Left ventricle myocardium inferior (tissue), 1 donor: ENCODE results near the gene PCTP. TPM values are rescaled to one million over a fixed set of nuclear protein-coding genes. Genes with fewer than 3 reads are reported as not detected.

Source experiments
- DNase-seq: peaks from one replicate; pipeline ENCODE4 v3.0.0-alpha.2; 2020
- H3K27ac ChIP-seq: fragments of 200-600 bp; replicated peaks from 2 replicates; pipeline ENCODE4 v1.8.0; 2021
- H3K27me3 ChIP-seq: fragments of 200-600 bp; 2 replicates; pipeline ENCODE4 v1.8.0; 2021; ENCODE audit warnings: low read depth
- H3K36me3 ChIP-seq: fragments of 200-600 bp; 2 replicates; pipeline ENCODE4 v1.8.0; 2021
- H3K4me1 ChIP-seq: fragments of 200-600 bp; 2 replicates; pipeline ENCODE4 v1.8.0; 2021
- H3K4me3 ChIP-seq: fragments of 200-600 bp; 2 replicates; pipeline ENCODE4 v1.8.0; 2021; ENCODE audit warnings: mild to moderate bottlenecking, moderate library complexity
- H3K9me3 ChIP-seq: fragments of 200-600 bp; replicated peaks from 2 replicates; pipeline ENCODE4 v1.8.0; 2021
- CTCF ChIP-seq: fragments of 200-600 bp; IDR thresholded peaks from 2 replicates; pipeline ENCODE4 v1.8.0; 2021; ENCODE audit warnings: antibody characterized with exemption, mild to moderate bottlenecking, borderline replicate concordance
- intact Hi-C: fragments of 100-400 bp; cut with micrococcal nuclease; formaldehyde crosslinking; loops from one replicate; pipeline ENCODE4 v1.11.0; 2022
- total RNA-seq: library from RNA; stranded (reverse); fragmentation: NEBNext Ultra II Directional; extraction: Animal tissue kit (Norgen Biotek cat#: 25700); gene quantifications from one replicate; pipeline ENCODE4 v1.2.1, GENCODE V29; 2021
- donor health status: DM: no; HTN: yes; CAD: no; lungs with severe emphysema.

Gene PCTP
- total RNA-seq, 1 donor from 2014 or later: 19.6 TPM

GRCh38 chr17:55747209-55747608 is 3.6 kb upstream of the PCTP start:
- no peaks in the 10 kb centered on the region for H3K36me3 ChIP-seq
- intact Hi-C loops: no loop called here
- no peak overlapping the region for H3K27ac ChIP-seq
- H3K4me3 ChIP-seq: no peak overlapping the region
- H3K9me3 ChIP-seq: no peaks in the 10 kb centered on the region
- H3K27me3 ChIP-seq: no peaks in the 10 kb centered on the region
- peaks cover 18% of the 10 kb centered on the region for H3K4me1 ChIP-seq
- TF ChIP-seq CTCF: no peak
- no peak for DNase-seq

- Histone ChIP-seq H3K27ac (no peak overlapping the region), H3K27me3 (no peaks in the 10 kb centered on the region), H3K9me3 (no peaks in the 10 kb centered on the region), H3K4me3 (no peak overlapping the region), H3K4me1 (peaks cover 28% of the 10 kb centered on the region), H3K36me3 (peaks cover 7% of the 10 kb centered on the region)
- no peak for DNase-seq
- intact Hi-C loops: no loop called here
- TF ChIP-seq CTCF: no peak
Observed at GRCh38 chr17:55748841-55749240, 2.0 kb upstream of the PCTP start.

- intact Hi-C loops: no loop called here
- H3K4me1 ChIP-seq: peaks cover 37% of the 10 kb centered on the region
- no peak overlapping the region for H3K4me3 ChIP-seq
- H3K27ac ChIP-seq: peak overlapping the region; percentile 95
- no peaks in the 10 kb centered on the region for H3K27me3 ChIP-seq
- peaks cover 12% of the 10 kb centered on the region for H3K36me3 ChIP-seq
- no peaks in the 10 kb centered on the region for H3K9me3 ChIP-seq
- DNase-seq: no peak
- no peak for TF ChIP-seq CTCF
Observed at GRCh38 chr17:55749985-55750384, 866 bp upstream of the PCTP start.

GRCh38 chr17:55751720-55752250 is 934 bp downstream of the PCTP start:
- intact Hi-C loops: no loop called here
- no peak for TF ChIP-seq CTCF
- H3K36me3 ChIP-seq: peaks cover 12% of the 10 kb centered on the region
- peak overlapping the region; percentile 81 for H3K4me3 ChIP-seq
- peak overlapping the region; percentile 95 for H3K27ac ChIP-seq
- DNase-seq: no peak
- peaks cover 45% of the 10 kb centered on the region for H3K4me1 ChIP-seq
- H3K27me3 ChIP-seq: no peaks in the 10 kb centered on the region
- no peaks in the 10 kb centered on the region for H3K9me3 ChIP-seq

GRCh38 chr17:55756689-55757088 is 5.8 kb downstream of the PCTP start:
- peaks cover 12% of the 10 kb centered on the region for H3K36me3 ChIP-seq
- DNase-seq: no peak
- no peak overlapping the region for H3K4me3 ChIP-seq
- no peak for TF ChIP-seq CTCF
- H3K27me3 ChIP-seq: no peaks in the 10 kb centered on the region
- H3K27ac ChIP-seq: no peak overlapping the region
- no peaks in the 10 kb centered on the region for H3K9me3 ChIP-seq
- intact Hi-C loops: no loop called here
- peaks cover 73% of the 10 kb centered on the region for H3K4me1 ChIP-seq

- Histone ChIP-seq H3K9me3 (no peaks in the 10 kb centered on the region), H3K4me3 (no peak overlapping the region), H3K27me3 (no peaks in the 10 kb centered on the region), H3K27ac (no peak overlapping the region), H3K36me3 (peaks cover 12% of the 10 kb centered on the region), H3K4me1 (peaks cover 63% of the 10 kb centered on the region)
- no peak for TF ChIP-seq CTCF
- DNase-seq: no peak
- intact Hi-C loops: no loop called here
Observed at GRCh38 chr17:55757659-55758058, 6.8 kb downstream of the PCTP start.
